Measurements from ENCODE around the gene DCDC2B. TPM values are rescaled to one million over a fixed set of nuclear protein-coding genes. Genes with fewer than 3 reads are reported as not detected.

Gene DCDC2B
- total RNA-seq, 1 experiment from 2014 or later: not detected

DNA sequence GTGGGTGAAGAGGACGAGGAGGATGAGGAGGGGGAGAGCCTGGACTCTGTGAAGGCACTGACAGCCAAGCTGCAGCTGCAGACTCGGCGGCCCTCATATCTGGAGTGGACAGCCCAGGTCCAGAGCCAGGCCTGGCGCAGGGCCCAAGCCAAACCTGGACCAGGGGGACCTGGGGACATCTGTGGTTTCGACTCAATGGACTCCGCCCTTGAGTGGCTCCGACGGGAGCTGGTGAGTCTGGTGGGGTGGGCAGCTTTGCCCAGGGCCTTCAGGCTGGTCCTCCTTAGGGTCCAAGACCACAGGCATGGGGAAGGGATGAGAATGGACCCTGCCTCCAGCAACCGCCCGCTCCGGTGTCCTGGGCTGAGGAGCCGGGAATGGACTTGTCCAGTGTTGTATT is 38.6 kb downstream of the DCDC2B start:
- Mint-ChIP-seq H3K27ac (peak overlapping the region in 1 of 3 experiments; percentile 65; a peak in 1 of 7 replicates), H3K4me3 (no peak overlapping the region), H3K9me3 (no peaks in the 10 kb centered on the region), H3K4me1 (peaks cover 30 to 34% of the 10 kb centered on the region in 2 experiments), H3K27me3 (ENCODE audit: low read depth) (peaks cover 2% of the 10 kb centered on the region; the same call in 1 of the 2 replicates), H3K36me3 (ENCODE audit: insufficient read depth in 1 of 3, low read depth in 3 of 3) (no peaks in the 10 kb centered on the region)
- no peaks in the 10 kb centered on the region; the same call in 1 of the 2 replicates for H3K27me3 ChIP-seq (ENCODE audit: insufficient read depth, low read length)
- no peak overlapping the region for H2BK5ac ChIP-seq (ENCODE audit: insufficient read length, low read length)
- H3K4me1 ChIP-seq (ENCODE audit: insufficient read depth, low read length): peaks cover 7% of the 10 kb centered on the region; the same call in 1 of the 2 replicates
- WGBS (ENCODE audit: extremely low coverage, insufficient read length, low lambda C conversion rate): no CpG with 5 or more reads among the region's 12 CpGs
- no peak overlapping the region for H2AFZ ChIP-seq (ENCODE audit: low read length)
- no peak overlapping the region for H3K14ac ChIP-seq (ENCODE audit: insufficient read depth, low read length)
- no peak overlapping the region for H3K56ac ChIP-seq (ENCODE audit: insufficient read length, low read depth, low read length)
- TF ChIP-seq, protein P1, sequence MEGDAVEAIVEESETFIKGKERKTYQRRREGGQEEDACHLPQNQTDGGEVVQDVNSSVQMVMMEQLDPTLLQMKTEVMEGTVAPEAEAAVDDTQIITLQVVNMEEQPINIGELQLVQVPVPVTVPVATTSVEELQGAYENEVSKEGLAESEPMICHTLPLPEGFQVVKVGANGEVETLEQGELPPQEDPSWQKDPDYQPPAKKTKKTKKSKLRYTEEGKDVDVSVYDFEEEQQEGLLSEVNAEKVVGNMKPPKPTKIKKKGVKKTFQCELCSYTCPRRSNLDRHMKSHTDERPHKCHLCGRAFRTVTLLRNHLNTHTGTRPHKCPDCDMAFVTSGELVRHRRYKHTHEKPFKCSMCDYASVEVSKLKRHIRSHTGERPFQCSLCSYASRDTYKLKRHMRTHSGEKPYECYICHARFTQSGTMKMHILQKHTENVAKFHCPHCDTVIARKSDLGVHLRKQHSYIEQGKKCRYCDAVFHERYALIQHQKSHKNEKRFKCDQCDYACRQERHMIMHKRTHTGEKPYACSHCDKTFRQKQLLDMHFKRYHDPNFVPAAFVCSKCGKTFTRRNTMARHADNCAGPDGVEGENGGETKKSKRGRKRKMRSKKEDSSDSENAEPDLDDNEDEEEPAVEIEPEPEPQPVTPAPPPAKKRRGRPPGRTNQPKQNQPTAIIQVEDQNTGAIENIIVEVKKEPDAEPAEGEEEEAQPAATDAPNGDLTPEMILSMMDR (conservative IDR thresholded peaks at IDR 0.05): no peak
- no peak overlapping the region for H2BK20ac ChIP-seq (ENCODE audit: low read depth, low read length, poor library complexity, severe bottlenecking)
- H3K9ac ChIP-seq (ENCODE audit: extremely low read depth, insufficient read length, low read length): no peak overlapping the region
- H3K79me1 ChIP-seq (ENCODE audit: insufficient read depth, low read depth, low read length, poor library complexity, severe bottlenecking): no peaks in the 10 kb centered on the region
- H4K91ac ChIP-seq (ENCODE audit: insufficient read length, low read depth, low read length): no peak overlapping the region
- no peaks in the 10 kb centered on the region for H3K9me3 ChIP-seq (ENCODE audit: control insufficient read depth, low read depth, low read length)
- H4K20me1 ChIP-seq (ENCODE audit: control insufficient read depth, insufficient read depth, insufficient read length): no peaks in the 10 kb centered on the region
- no peak overlapping the region for H4K5ac ChIP-seq (ENCODE audit: insufficient read length, low read depth, low read length)
- no peaks in the 10 kb centered on the region for H3K79me2 ChIP-seq (ENCODE audit: insufficient read depth, low read length)
- H2BK12ac ChIP-seq (ENCODE audit: insufficient read length, low read depth, low read length): no peak overlapping the region
- H2BK15ac ChIP-seq (ENCODE audit: low read depth, low read length): no peak overlapping the region
- H3K4me2 ChIP-seq (ENCODE audit: insufficient read depth, insufficient read length, low read length): no peak overlapping the region
- H2AK5ac ChIP-seq (ENCODE audit: insufficient read length, low read length): no peak overlapping the region
- no peak overlapping the region for H3K4ac ChIP-seq (ENCODE audit: low read depth, low read length)
- H4K8ac ChIP-seq (replicated peaks; ENCODE audit: insufficient read length, low read depth, low read length): no peak overlapping the region
- H3K23me2 ChIP-seq (ENCODE audit: insufficient read length, low read depth, low read length, poor library complexity, severe bottlenecking): no peaks in the 10 kb centered on the region
- no peak overlapping the region for H3K18ac ChIP-seq (ENCODE audit: insufficient read length, low read depth, low read length)
- no peak overlapping the region for H3K27ac ChIP-seq (ENCODE audit: insufficient read length, low read depth, low read length)
- no peak overlapping the region for H3T11ph ChIP-seq (ENCODE audit: low read length)
- no peak for DNase-seq
- no peak overlapping the region for H3K23ac ChIP-seq (ENCODE audit: insufficient read length, low read depth, low read length)
- H2BK120ac ChIP-seq (ENCODE audit: low read depth, low read length, poor library complexity, severe bottlenecking): no peak overlapping the region
